HG02885 (cell line): ENCODE results near the gene DOCK3.

Experiments
- ATAC-seq: cut with Tn5 transposase; IDR thresholded peaks from one replicate; pipeline ENCODE4 v1.9.1; 2021; ENCODE audit warnings: mild to moderate bottlenecking; ENCODE audit not compliant: unreplicated experiment, poor library complexity

Gene DOCK3

GRCh38 chr3:51390246-51391074 lies 715.7 kb downstream of the DOCK3 start:
- peak; percentile 4 for ATAC-seq

- peak; percentile 92 for ATAC-seq
Observed at GRCh38 chr3:51391075-51391565, 716.4 kb downstream of the DOCK3 start, which contains the start of gene RBM15B. RBM15B (plus strand) TSS chr3:51391285; CDS start chr3:51391400, 115 bp downstream.

- ATAC-seq, result peak; percentile 12
Observed at GRCh38 chr3:51391566-51392354, 717.0 kb downstream of the DOCK3 start.

GRCh38 chr3:51392355-51393133 lies 717.8 kb downstream of the DOCK3 start:
- ATAC-seq, result no peak

GRCh38 chr3:51393134-51393495 lies 718.4 kb downstream of the DOCK3 start:
- no peak for ATAC-seq

- ATAC-seq, result no peak
Observed at GRCh38 chr3:51393564-51393963, 718.8 kb downstream of the DOCK3 start.

- no peak for ATAC-seq
Observed at GRCh38 chr3:51394541-51394940, 719.8 kb downstream of the DOCK3 start.

GRCh38 chr3:51395493-51396213 lies 720.9 kb downstream of the DOCK3 start:
- ATAC-seq, result no peak

GRCh38 chr3:51396401-51396800 lies 721.7 kb downstream of the DOCK3 start:
- ATAC-seq, result no peak

GRCh38 chr3:51397392-51397791 lies 722.7 kb downstream of the DOCK3 start:
- no peak for ATAC-seq

GRCh38 chr3:51398595-51399310 lies 724.0 kb downstream of the DOCK3 start:
- no peak for ATAC-seq

- no peak for ATAC-seq
Observed at GRCh38 chr3:51400166-51400565, 725.4 kb downstream of the DOCK3 start.

GRCh38 chr3:51401735-51402134 lies 727.0 kb downstream of the DOCK3 start:
- ATAC-seq, result no peak

- no peak for ATAC-seq
Observed at GRCh38 chr3:51403675-51404074, 728.9 kb downstream of the DOCK3 start.

- no peak for ATAC-seq
Observed at GRCh38 chr3:51408021-51408420, 733.3 kb downstream of the DOCK3 start.

GRCh38 chr3:51408813-51409212 lies 734.1 kb downstream of the DOCK3 start:
- ATAC-seq, result no peak

- no peak for ATAC-seq
Observed at GRCh38 chr3:51422211-51422610, 747.5 kb downstream of the DOCK3 start.

- no peak for ATAC-seq
Observed at GRCh38 chr3:51426921-51427320, 752.2 kb downstream of the DOCK3 start.

GRCh38 chr3:51429138-51429537 lies 754.4 kb downstream of the DOCK3 start:
- no peak for ATAC-seq
